HepG2 (cell line): ENCODE results near the gene TRIM25. TPM values are rescaled to one million over a fixed set of nuclear protein-coding genes. Genes with fewer than 3 reads are reported as not detected.

Experiments used
- CBX2 ChIP-seq, 2 experiments: fragments of 200-600 bp in 1 of 2; sonication (generic); formaldehyde crosslinking in 1 of 2; IDR thresholded peaks; 2 replicates each; pipeline versions ENCODE4 v1.7.0 to v1.8.1; 2018 to 2022; ENCODE audit warnings: low read depth in 2 of 2, low read length in 1 of 2, mild to moderate bottlenecking in 1 of 2, missing genetic modification reagents in 1 of 2
- EEA1 ChIP-seq: sonication (generic); formaldehyde crosslinking; IDR thresholded peaks from 2 replicates; pipeline ENCODE4 v1.5.1; 2020; ENCODE audit warnings: mild to moderate bottlenecking, missing genetic modification reagents, borderline replicate concordance
- HNRNPK ChIP-seq: fragments of 200-400 bp; formaldehyde crosslinking; IDR thresholded peaks from 2 replicates; pipeline ENCODE4 v1.6.1; 2018; ENCODE audit warnings: low read length, low read depth, moderate library complexity, mild to moderate bottlenecking; ENCODE audit not compliant: poor library complexity, severe bottlenecking
- MAFF ChIP-seq: IDR thresholded peaks from 2 replicates; pipeline ENCODE4 v1.6.1; 2011; ENCODE audit warnings: low read depth, low read length, improper control_type of control experiment
- PHF21A ChIP-seq: sonication (generic); formaldehyde crosslinking; IDR thresholded peaks from 2 replicates; pipeline ENCODE4 v1.5.0; 2020; ENCODE audit warnings: mild to moderate bottlenecking, missing genetic modification reagents
- PRPF4 ChIP-seq: fragments of 200-400 bp; formaldehyde crosslinking; IDR thresholded peaks from 2 replicates; pipeline ENCODE4 v1.6.1; 2016; ENCODE audit warnings: low read length, low read depth; ENCODE audit not compliant: poor library complexity, severe bottlenecking
- TEAD2 ChIP-seq: sonication (generic); formaldehyde crosslinking; IDR thresholded peaks from 2 replicates; pipeline ENCODE4 v1.9.0; 2021; ENCODE audit warnings: missing genetic modification reagents
- XRCC5 ChIP-seq: fragments of 200-400 bp; formaldehyde crosslinking; optimal IDR thresholded peaks from 2 replicates; pipeline ENCODE3; 2017; ENCODE audit warnings: mild to moderate bottlenecking, low read length
- ZBTB38 ChIP-seq: sonication (generic); formaldehyde crosslinking; IDR thresholded peaks from 2 replicates; pipeline ENCODE4 v1.5.1; 2020; ENCODE audit warnings: mild to moderate bottlenecking, missing genetic modification reagents
- ZNF430 ChIP-seq: sonication (generic); formaldehyde crosslinking; IDR thresholded peaks from 2 replicates; pipeline ENCODE4 v1.9.0; 2021; ENCODE audit warnings: mild to moderate bottlenecking, missing genetic modification reagents
- ZNF572 ChIP-seq: sonication (generic); formaldehyde crosslinking; IDR thresholded peaks from 2 replicates; pipeline ENCODE4 v1.5.1; 2020; ENCODE audit warnings: mild to moderate bottlenecking, missing genetic modification reagents
- ZNF772 ChIP-seq: sonication (generic); formaldehyde crosslinking; IDR thresholded peaks from 2 replicates; pipeline ENCODE4 v1.5.0; 2020; ENCODE audit warnings: mild to moderate bottlenecking, missing genetic modification reagents
- ZNF776 ChIP-seq: sonication (generic); formaldehyde crosslinking; IDR thresholded peaks from 2 replicates; pipeline ENCODE4 v1.4.0; 2020; ENCODE audit warnings: mild to moderate bottlenecking, missing genetic modification reagents
- ZNF777 ChIP-seq: sonication (generic); formaldehyde crosslinking; IDR thresholded peaks from 2 replicates; pipeline ENCODE4 v1.4.0; 2020; ENCODE audit warnings: missing genetic modification reagents
- polyA plus RNA-seq, 8 experiments: library from polyadenylated mRNA; depleted of rRNA in 3 of 8; stranded (reverse) in 7 of 8; unstranded in 1 of 8; fragments of >200 nt; fragmentation: Illumina TruSeq in 4 of 8; extraction: Trizol in 4 of 8; gene quantifications; 2 replicates each; pipeline versions ENCODE4 v1.2.1 to v1.2.3, GENCODE V29; 2011 to 2016; ENCODE audit warnings: low read depth in 4 of 8, missing spikeins in 1 of 8, mixed read lengths in 1 of 8; ENCODE audit not compliant: insufficient read depth in 1 of 8
- total RNA-seq, 5 experiments: library from RNA; depleted of rRNA; stranded (reverse); fragments of >200 nt; fragmentation: Illumina TruSeq; extraction: Trizol; gene quantifications; 2 replicates each; pipeline ENCODE4 v1.2.3, GENCODE V29; 2016; ENCODE audit warnings: low read depth in 1 of 5
- TF ChIP-seq, protein P1 (sequence below): sonication (generic); formaldehyde crosslinking; IDR thresholded peaks from 2 replicates; pipeline ENCODE4 v1.9.0; 2021; ENCODE audit warnings: mild to moderate bottlenecking, missing genetic modification reagents
- TF ChIP-seq, protein P2 (sequence below): sonication (generic); formaldehyde crosslinking; IDR thresholded peaks from 2 replicates; pipeline ENCODE4 v1.5.0; 2020; ENCODE audit warnings: missing genetic modification reagents
- TF ChIP-seq, protein P3 (sequence below): sonication (generic); formaldehyde crosslinking; IDR thresholded peaks from 2 replicates; pipeline ENCODE4 v1.4.0; 2020; ENCODE audit warnings: missing genetic modification reagents
- TF ChIP-seq, protein P4 (sequence below): sonication (generic); formaldehyde crosslinking; IDR thresholded peaks from 2 replicates; pipeline ENCODE4 v1.8.1; 2023; ENCODE audit warnings: mild to moderate bottlenecking, missing genetic modification reagents, borderline replicate concordance

Gene TRIM25
- total and polyA plus RNA-seq, 2 of the 13 experiments (the other 11 are each of a cell fraction or from before 2014, with no cell fraction given), result 30.8 to 42.2 TPM

DNA sequence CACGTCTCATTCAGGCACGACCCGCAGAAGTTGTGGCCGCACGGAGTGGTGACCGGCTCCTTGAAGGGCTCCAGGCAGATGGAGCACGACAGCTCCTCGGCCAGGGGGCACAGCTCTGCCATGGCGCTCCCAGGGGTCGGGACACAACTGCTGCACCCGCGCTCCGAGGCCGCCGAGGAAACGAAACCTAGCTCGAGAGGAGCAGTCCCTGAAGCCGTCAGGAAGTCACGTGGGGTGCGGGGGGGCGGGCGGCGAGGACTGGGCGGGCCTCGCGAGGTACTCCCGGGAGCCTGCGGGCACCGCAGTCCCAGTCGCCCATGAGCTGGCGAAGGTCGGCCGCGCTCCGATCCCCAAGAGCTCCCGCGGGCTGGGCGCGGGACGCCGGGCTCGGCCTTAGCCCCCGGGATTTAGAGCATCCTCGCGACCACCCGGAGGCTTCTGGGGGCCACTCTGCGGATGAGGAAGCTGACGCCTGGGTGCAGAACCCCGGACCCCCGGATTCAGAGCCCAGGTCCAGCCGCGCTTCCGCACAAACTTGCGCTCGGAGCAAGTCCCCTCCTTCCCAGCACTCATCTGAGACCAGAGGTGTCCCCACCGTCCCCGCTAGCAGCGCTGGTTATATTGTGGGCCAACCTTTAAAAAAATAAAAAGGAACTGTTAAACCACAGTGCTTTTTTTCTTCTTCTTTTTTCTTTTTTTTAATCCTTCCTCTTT is at the start of gene TRIM25 (continued):
- TF ChIP-seq, protein P1, sequence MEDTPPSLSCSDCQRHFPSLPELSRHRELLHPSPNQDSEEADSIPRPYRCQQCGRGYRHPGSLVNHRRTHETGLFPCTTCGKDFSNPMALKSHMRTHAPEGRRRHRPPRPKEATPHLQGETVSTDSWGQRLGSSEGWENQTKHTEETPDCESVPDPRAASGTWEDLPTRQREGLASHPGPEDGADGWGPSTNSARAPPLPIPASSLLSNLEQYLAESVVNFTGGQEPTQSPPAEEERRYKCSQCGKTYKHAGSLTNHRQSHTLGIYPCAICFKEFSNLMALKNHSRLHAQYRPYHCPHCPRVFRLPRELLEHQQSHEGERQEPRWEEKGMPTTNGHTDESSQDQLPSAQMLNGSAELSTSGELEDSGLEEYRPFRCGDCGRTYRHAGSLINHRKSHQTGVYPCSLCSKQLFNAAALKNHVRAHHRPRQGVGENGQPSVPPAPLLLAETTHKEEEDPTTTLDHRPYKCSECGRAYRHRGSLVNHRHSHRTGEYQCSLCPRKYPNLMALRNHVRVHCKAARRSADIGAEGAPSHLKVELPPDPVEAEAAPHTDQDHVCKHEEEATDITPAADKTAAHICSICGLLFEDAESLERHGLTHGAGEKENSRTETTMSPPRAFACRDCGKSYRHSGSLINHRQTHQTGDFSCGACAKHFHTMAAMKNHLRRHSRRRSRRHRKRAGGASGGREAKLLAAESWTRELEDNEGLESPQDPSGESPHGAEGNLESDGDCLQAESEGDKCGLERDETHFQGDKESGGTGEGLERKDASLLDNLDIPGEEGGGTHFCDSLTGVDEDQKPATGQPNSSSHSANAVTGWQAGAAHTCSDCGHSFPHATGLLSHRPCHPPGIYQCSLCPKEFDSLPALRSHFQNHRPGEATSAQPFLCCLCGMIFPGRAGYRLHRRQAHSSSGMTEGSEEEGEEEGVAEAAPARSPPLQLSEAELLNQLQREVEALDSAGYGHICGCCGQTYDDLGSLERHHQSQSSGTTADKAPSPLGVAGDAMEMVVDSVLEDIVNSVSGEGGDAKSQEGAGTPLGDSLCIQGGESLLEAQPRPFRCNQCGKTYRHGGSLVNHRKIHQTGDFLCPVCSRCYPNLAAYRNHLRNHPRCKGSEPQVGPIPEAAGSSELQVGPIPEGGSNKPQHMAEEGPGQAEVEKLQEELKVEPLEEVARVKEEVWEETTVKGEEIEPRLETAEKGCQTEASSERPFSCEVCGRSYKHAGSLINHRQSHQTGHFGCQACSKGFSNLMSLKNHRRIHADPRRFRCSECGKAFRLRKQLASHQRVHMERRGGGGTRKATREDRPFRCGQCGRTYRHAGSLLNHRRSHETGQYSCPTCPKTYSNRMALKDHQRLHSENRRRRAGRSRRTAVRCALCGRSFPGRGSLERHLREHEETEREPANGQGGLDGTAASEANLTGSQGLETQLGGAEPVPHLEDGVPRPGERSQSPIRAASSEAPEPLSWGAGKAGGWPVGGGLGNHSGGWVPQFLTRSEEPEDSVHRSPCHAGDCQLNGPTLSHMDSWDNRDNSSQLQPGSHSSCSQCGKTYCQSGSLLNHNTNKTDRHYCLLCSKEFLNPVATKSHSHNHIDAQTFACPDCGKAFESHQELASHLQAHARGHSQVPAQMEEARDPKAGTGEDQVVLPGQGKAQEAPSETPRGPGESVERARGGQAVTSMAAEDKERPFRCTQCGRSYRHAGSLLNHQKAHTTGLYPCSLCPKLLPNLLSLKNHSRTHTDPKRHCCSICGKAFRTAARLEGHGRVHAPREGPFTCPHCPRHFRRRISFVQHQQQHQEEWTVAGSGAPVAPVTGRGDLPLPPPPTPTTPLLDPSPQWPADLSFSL (CRISPR knock-in tag), result no peak; the same call in 1 of the 2 replicates
- TF ChIP-seq ZNF772 (CRISPR knock-in tag), result peak; percentile 87; the same call in 1 of the 2 replicates
- TF ChIP-seq EEA1 (CRISPR knock-in tag), result peak; percentile 42; the same call in 1 of the 2 replicates
- peak; percentile 59 for TF ChIP-seq ZBTB38
- TF ChIP-seq PHF21A (CRISPR knock-in tag), result peak; percentile 85
- TF ChIP-seq MAFF, result no peak
- TF ChIP-seq, protein P2, sequence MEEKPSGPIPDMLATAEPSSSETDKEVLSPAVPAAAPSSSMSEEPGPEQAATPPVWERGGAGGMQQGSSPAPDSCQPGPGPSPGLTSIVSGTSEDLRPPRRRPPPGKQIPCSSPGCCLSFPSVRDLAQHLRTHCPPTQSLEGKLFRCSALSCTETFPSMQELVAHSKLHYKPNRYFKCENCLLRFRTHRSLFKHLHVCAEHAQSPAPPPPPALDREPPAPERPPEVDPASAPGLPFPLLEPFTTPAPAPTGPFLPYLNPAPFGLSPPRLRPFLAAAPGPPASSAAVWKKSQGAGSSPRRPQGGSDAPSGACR (CRISPR knock-in tag), result peak; percentile 94; the same call in 1 of the 2 replicates
- TF ChIP-seq, protein P3, sequence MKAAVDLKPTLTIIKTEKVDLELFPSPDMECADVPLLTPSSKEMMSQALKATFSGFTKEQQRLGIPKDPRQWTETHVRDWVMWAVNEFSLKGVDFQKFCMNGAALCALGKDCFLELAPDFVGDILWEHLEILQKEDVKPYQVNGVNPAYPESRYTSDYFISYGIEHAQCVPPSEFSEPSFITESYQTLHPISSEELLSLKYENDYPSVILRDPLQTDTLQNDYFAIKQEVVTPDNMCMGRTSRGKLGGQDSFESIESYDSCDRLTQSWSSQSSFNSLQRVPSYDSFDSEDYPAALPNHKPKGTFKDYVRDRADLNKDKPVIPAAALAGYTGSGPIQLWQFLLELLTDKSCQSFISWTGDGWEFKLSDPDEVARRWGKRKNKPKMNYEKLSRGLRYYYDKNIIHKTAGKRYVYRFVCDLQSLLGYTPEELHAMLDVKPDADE (CRISPR knock-in tag), result peak; percentile 46
- no peak for TF ChIP-seq CBX2 (IDR thresholded peaks at IDR 0.05; ENCODE audit: low read depth, low read length)
- no peak; the same call in none of the 2 replicates for TF ChIP-seq CBX2 (CRISPR knock-in tag; IDR thresholded peaks at IDR 0.05; ENCODE audit: low read depth)
- TF ChIP-seq ZNF777 (CRISPR knock-in tag), result peak; percentile 52
- TF ChIP-seq ZNF572 (CRISPR knock-in tag), result no peak; the same call in 1 of the 2 replicates
- TF ChIP-seq, protein P4, sequence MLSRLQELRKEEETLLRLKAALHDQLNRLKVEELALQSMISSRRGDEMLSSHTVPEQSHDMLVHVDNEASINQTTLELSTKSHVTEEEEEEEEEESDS (CRISPR knock-in tag), result 0 out of 2 replicates have a peak, but pooled peaks have one; percentile 87
- peak; percentile 92; the same call in 1 of the 2 replicates for TF ChIP-seq ZNF776 (CRISPR knock-in tag)
- TF ChIP-seq TEAD2 (CRISPR knock-in tag), result no peak
- peak; percentile 64 for TF ChIP-seq HNRNPK
- no peak for TF ChIP-seq PRPF4
- TF ChIP-seq XRCC5, result no peak
- TF ChIP-seq ZNF430 (CRISPR knock-in tag), result peak; percentile 81; the same call in 1 of the 2 replicates
